Osteocyte (in vitro differentiated cells): ENCODE measurements around the gene HSD11B2. TPM values are rescaled to one million over a fixed set of nuclear protein-coding genes. Genes with fewer than 3 reads are reported as not detected.

Experiments
- DNase-seq: peaks from one replicate; pipeline ENCODE4 v3.0.0; 2021; ENCODE audit warnings: mixed read lengths; ENCODE audit not compliant: unreplicated experiment; ENCODE audit errors: extremely low spot score
- H3K27ac Mint-ChIP-seq: one replicate; pipeline ENCODE4 v1.8.0; 2021; ENCODE audit warnings: mild to moderate bottlenecking, mixed read lengths; ENCODE audit not compliant: unreplicated experiment
- H3K27me3 Mint-ChIP-seq: one replicate; pipeline ENCODE4 v1.8.0; 2021; ENCODE audit warnings: mixed read lengths; ENCODE audit not compliant: unreplicated experiment
- H3K36me3 Mint-ChIP-seq: one replicate; pipeline ENCODE4 v1.8.0; 2021; ENCODE audit warnings: mixed read lengths; ENCODE audit not compliant: unreplicated experiment
- H3K4me1 Mint-ChIP-seq: one replicate; pipeline ENCODE4 v1.8.0; 2021; ENCODE audit warnings: mixed read lengths; ENCODE audit not compliant: unreplicated experiment
- H3K4me3 Mint-ChIP-seq: one replicate; pipeline ENCODE4 v1.8.0; 2021; ENCODE audit warnings: mild to moderate bottlenecking, moderate library complexity, mixed read lengths; ENCODE audit not compliant: unreplicated experiment
- H3K9me3 Mint-ChIP-seq: one replicate; pipeline ENCODE4 v1.8.0; 2021; ENCODE audit warnings: mixed read lengths; ENCODE audit not compliant: unreplicated experiment
- long read RNA-seq: library from polyadenylated mRNA; unstranded; transcript quantifications from one replicate; pipeline ENCODE4 v2.0.0, GENCODE V29; 2021
- total RNA-seq: library from RNA; stranded (reverse); gene quantifications from 2 replicates; pipeline ENCODE4 v1.2.1, GENCODE V29; 2021
- TF ChIP-seq, protein P1 (sequence below): fragments of 200-600 bp; sonication (generic); IDR thresholded peaks from 2 replicates; pipeline ENCODE4 v1.5.0; 2021; ENCODE audit warnings: antibody characterized with exemption, mild to moderate bottlenecking, moderate library complexity

The HSD11B2 gene
- 0.40 and 0.68 TPM in 2 replicates for total RNA-seq
- long read RNA-seq: 0 reads

DNA sequence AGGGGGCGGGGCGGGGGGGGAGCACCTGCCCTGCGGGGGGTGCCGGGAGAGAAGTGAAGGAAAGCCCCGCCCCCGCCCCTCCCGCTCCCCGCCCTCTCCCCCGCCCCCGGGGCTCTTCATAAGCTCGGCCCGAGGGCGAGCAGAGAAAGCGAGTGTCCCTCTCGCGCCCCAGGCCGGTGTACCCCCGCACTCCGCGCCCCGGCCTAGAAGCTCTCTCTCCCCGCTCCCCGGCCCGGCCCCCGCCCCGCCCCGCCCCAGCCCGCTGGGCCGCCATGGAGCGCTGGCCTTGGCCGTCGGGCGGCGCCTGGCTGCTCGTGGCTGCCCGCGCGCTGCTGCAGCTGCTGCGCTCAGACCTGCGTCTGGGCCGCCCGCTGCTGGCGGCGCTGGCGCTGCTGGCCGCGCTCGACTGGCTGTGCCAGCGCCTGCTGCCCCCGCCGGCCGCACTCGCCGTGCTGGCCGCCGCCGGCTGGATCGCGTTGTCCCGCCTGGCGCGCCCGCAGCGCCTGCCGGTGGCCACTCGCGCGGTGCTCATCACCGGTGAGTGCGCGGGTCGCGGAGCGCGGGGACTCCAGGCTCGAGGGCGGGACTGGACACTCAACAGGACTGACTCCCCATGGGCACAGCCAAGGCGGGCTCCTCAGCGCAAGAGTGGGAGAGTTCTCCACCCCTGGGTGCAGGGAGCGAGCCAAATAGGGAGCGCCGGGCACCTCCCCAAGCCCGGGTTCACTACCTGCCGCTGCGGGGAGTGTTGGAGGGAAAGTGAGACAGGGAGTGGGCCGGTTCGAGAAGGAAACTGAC lies at the start of gene HSD11B2:
HSD11B2 (plus strand) TSS at position 145 of the 798 bp plus-strand sequence; CDS start at position 273, 128 bp downstream.
- no peaks in the 10 kb centered on the region for H3K9me3 Mint-ChIP-seq
- peaks cover 10% of the 10 kb centered on the region for H3K27me3 Mint-ChIP-seq
- no peak within 1 kb of the TSS for H3K27ac Mint-ChIP-seq
- peak within 1 kb of the TSS; percentile 69 for H3K4me3 Mint-ChIP-seq
- DNase-seq: peak; percentile 88
- peaks cover 19% of the 10 kb centered on the region for H3K4me1 Mint-ChIP-seq
- TF ChIP-seq, protein P1, sequence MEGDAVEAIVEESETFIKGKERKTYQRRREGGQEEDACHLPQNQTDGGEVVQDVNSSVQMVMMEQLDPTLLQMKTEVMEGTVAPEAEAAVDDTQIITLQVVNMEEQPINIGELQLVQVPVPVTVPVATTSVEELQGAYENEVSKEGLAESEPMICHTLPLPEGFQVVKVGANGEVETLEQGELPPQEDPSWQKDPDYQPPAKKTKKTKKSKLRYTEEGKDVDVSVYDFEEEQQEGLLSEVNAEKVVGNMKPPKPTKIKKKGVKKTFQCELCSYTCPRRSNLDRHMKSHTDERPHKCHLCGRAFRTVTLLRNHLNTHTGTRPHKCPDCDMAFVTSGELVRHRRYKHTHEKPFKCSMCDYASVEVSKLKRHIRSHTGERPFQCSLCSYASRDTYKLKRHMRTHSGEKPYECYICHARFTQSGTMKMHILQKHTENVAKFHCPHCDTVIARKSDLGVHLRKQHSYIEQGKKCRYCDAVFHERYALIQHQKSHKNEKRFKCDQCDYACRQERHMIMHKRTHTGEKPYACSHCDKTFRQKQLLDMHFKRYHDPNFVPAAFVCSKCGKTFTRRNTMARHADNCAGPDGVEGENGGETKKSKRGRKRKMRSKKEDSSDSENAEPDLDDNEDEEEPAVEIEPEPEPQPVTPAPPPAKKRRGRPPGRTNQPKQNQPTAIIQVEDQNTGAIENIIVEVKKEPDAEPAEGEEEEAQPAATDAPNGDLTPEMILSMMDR: no peak
- H3K36me3 Mint-ChIP-seq: peaks cover 6% of the 10 kb centered on the region

DNA sequence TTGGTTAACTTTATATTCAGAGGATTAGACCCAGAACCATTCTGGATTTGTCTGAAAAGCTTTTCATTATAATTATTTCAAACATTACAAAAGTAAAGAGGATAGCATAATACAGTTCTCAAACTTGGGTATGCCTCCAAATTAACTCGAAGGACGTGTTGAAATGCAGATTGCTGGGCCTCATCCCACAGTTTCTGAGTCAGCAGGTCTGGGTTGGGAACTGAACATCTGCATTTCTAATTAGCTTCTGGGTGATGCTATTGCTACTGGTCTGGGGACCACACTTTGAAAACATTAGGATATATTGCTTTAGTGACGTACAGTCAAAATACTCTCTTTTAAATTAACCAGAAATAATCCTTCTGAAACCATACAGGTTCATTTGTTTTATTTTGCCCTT lies 47.6 kb upstream of the HSD11B2 start:
- no peak for DNase-seq
- H3K27ac Mint-ChIP-seq: no peak overlapping the region
- H3K27me3 Mint-ChIP-seq: peaks cover 47% of the 10 kb centered on the region
- H3K4me3 Mint-ChIP-seq: no peak overlapping the region
- no peaks in the 10 kb centered on the region for H3K9me3 Mint-ChIP-seq
- H3K4me1 Mint-ChIP-seq: no peaks in the 10 kb centered on the region
- no peaks in the 10 kb centered on the region for H3K36me3 Mint-ChIP-seq
- TF ChIP-seq, protein P1: no peak

DNA sequence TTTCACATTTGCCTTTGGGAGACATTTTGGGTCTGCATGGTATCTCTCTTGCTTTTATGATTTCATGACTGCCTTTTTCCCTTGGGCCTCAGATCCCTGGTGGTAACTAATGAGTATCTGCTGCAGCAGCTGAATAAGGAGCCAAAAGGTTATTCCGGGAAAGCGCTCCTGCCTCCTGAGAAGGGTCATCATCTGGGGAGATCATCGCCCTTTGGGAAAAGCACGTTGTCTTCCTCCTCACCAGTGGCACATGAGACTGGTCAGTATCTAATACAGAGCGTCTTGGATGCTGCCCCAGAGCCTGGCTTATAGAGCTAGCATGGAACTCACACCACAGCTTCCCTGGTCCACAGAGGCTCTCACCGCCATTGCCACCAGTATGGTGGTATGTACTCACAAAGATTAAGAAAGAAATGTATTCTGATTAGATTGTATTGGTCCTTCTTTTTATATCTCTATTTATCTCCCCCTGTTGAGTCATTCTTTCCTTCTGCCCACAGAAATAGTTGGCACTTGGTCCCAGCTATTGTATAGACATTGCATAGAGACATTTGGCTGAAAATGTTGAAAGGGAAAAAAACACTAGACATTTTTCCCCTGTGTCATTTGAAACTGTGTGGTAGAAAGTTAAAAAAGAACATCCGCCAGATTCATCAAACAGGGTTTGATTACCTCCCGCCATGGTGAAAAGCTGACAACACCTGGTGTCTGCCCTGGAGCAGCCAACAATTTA lies 46.0 kb upstream of the HSD11B2 start:
- DNase-seq: peak; percentile 65
- no peak overlapping the region for H3K27ac Mint-ChIP-seq
- H3K36me3 Mint-ChIP-seq: no peaks in the 10 kb centered on the region
- H3K27me3 Mint-ChIP-seq: peaks cover 49% of the 10 kb centered on the region
- TF ChIP-seq, protein P1: no peak
- H3K4me3 Mint-ChIP-seq: no peak overlapping the region
- H3K4me1 Mint-ChIP-seq: no peaks in the 10 kb centered on the region
- H3K9me3 Mint-ChIP-seq: no peaks in the 10 kb centered on the region

DNA sequence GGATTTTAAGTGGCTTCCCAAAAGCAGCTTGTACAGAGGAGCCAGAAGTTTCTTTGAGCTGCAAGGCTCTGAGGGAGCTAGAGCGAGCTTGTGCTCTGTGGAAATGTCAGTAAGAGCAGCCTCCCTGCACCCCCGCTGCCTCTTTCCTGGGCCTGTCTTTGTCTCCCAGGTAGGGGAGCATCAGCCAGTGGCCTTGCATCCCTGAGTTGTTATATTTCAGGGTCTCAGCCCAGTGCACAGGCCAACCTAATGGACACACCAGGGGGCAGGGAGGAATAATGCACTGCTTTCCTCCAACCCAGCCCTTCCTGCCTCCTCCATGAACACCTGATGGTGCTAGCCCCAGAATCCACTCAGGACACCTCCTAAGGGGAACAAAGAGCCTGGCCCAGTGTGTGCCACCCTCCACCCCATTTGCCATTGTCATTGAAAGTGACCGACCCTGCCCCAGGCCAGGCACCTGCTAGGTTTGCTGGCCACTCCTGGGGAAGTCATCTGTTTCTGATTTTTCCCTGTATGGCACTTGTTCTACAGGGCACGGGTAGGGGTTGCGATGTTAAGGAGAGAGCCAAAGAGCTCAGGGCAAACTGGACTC lies 44.0 kb upstream of the HSD11B2 start:
- DNase-seq: peak; percentile 75
- TF ChIP-seq, protein P1: no peak

More for the DNA sequence above, 44.0 kb upstream of the HSD11B2 start:
- Mint-ChIP-seq H3K36me3 (no peaks in the 10 kb centered on the region), H3K4me1 (peaks cover 2% of the 10 kb centered on the region), H3K27ac (no peak overlapping the region), H3K27me3 (peaks cover 37% of the 10 kb centered on the region), H3K9me3 (no peaks in the 10 kb centered on the region), H3K4me3 (no peak overlapping the region)
